Measurements from ENCODE around the gene SMPD1. TPM values are rescaled to one million over a fixed set of nuclear protein-coding genes. Genes with fewer than 3 reads are reported as not detected.

Gene SMPD1
- total RNA-seq, 2 experiments from 2014 or later = 13.1 to 14.1 TPM

DNA sequence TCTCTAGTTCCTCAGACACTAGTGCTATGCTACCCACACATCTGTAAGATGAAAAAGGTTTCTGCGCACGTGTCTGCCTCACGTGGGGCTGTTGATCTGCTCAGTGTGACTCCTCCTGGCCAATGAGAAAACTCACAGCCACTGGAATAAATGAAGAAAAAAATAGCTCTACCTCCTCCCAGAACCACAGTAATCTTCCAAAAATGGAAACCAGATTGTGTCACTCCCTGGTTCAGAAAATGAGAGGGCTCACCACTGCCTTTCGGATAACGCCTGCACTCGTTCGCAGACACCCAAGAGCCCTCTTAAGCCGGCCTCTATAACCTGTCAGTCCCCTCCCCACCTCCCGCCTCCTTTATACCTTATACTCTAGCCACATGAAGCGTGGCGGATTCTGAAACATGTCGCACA, 23.5 kb downstream of the SMPD1 start:
- Mint-ChIP-seq H3K9me3 (ENCODE audit: low read depth) (no peaks in the 10 kb centered on the region), H3K36me3 (ENCODE audit: low read depth) (peaks cover 7% of the 10 kb centered on the region), H3K27ac (no peak overlapping the region), H3K4me3 (no peak overlapping the region), H3K27me3 (no peaks in the 10 kb centered on the region), H3K4me1 (peaks cover 30% of the 10 kb centered on the region)
- ChIA-PET POLR2A (interaction anchor here (0.6 to 2.1 kb wide), 8 partner anchors 9 to 115 kb away, joined by 3 to 30 read pairs (median 6); partner anchors contain the start of genes ARFIP2, SMPD1 and TIMM10B), CTCF (interaction anchor here (0.6 to 3.5 kb wide), 13 partner anchors 10 to 185 kb away, joined by 3 to 21 read pairs (median 3); partner anchors contain the start of genes ARFIP2, HPX and TIMM10B)
- ATAC-seq (peak; percentile 86), DNase-seq (peak; percentile 88)
- intact Hi-C loops (cut with DNase I, micrococcal nuclease) = loop anchor here (1.0 to 10.0 kb wide), 6 partner anchors 11 to 1101 kb away; partner anchors contain the start of genes SMPD1 (in 2 of the 2), FHIP1B (in 1 of the 2), ILK (in 1 of the 2) and MRPL17 (in 1 of the 2)

DNA sequence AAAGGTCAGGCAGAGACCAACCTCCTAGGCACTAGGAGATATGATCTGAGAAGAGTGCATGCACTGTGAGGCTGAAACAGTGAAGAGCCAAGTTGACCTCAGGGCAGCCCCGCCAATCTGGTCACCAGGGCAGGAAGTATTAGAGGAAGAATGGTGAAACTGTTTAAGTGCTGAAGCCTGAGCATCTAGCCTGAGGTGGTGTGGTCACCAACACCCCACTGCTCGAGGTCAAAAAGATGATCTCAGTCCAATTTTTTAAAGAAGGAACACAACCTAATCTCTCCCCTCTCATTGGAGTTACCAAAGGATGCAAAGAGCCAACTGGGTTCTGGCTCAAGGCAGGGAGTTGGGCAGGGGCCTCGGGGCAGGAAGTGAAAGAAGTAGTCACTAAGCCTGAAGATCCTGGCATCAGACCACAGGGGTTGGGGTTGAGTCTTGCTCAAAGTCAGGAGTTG, 24.6 kb downstream of the SMPD1 start:
- H3K27me3 Mint-ChIP-seq = no peaks in the 10 kb centered on the region
- peak; percentile 40 for ATAC-seq
- ChIA-PET CTCF (interaction anchor here (1.2 to 3.5 kb wide), 3 partner anchors 36 to 76 kb away, joined by 3 to 21 read pairs (median 3); no protein-coding TSS in a partner anchor), POLR2A (interaction anchor here (2.1 kb wide), 1 partner anchor 12 kb away, joined by 30 read pairs; no protein-coding TSS in a partner anchor)
- no peak overlapping the region for H3K4me3 Mint-ChIP-seq
- intact Hi-C loops (cut with DNase I, micrococcal nuclease) = loop anchor here (1.0 to 10.0 kb wide), 8 partner anchors 13 to 1100 kb away; partner anchors contain the start of genes ARFIP2 (in 1 of the 2), ILK (in 1 of the 2), MRPL17 (in 1 of the 2) and PPFIBP2 (in 1 of the 2)
- no peaks in the 10 kb centered on the region for H3K9me3 Mint-ChIP-seq (ENCODE audit: low read depth)
- peaks cover 5% of the 10 kb centered on the region for H3K36me3 Mint-ChIP-seq (ENCODE audit: low read depth)
- H3K27ac Mint-ChIP-seq = no peak overlapping the region
- H3K4me1 Mint-ChIP-seq = peaks cover 26% of the 10 kb centered on the region
- DNase-seq = peak; percentile 70

- Mint-ChIP-seq H3K4me1 (peaks cover 26% of the 10 kb centered on the region), H3K4me3 (no peak overlapping the region), H3K9me3 (ENCODE audit: low read depth) (no peaks in the 10 kb centered on the region), H3K36me3 (ENCODE audit: low read depth) (peaks cover under 1% of the 10 kb centered on the region), H3K27me3 (no peaks in the 10 kb centered on the region), H3K27ac (no peak overlapping the region)
- DNase-seq (no peak), ATAC-seq (no peak)
- intact Hi-C loops (cut with DNase I, micrococcal nuclease) = loop anchor here (5.0 to 10.0 kb wide), 6 partner anchors 67 to 1099 kb away; partner anchors contain the start of genes ARFIP2 (in 1 of the 2), ILK (in 1 of the 2), MRPL17 (in 1 of the 2) and PPFIBP2 (in 1 of the 2)
- ChIA-PET CTCF (interaction anchor here (0.6 to 0.9 kb wide), 2 partner anchors 13 to 37 kb away, joined by 4 read pairs; no protein-coding TSS in a partner anchor), POLR2A (no interaction called here)
These were observed 25.5 kb downstream of the SMPD1 start for GRCh38 chr11:6415797-6416196.

- no peaks in the 10 kb centered on the region for H3K9me3 Mint-ChIP-seq (ENCODE audit: low read depth)
- H3K4me1 Mint-ChIP-seq = peaks cover 11% of the 10 kb centered on the region
- ATAC-seq (no peak), DNase-seq (no peak)
- H3K27ac Mint-ChIP-seq = no peak overlapping the region
- no peaks in the 10 kb centered on the region for H3K36me3 Mint-ChIP-seq (ENCODE audit: low read depth)
- H3K4me3 Mint-ChIP-seq = no peak overlapping the region
- POLR2A ChIA-PET = interaction anchor here (1.2 to 2.3 kb wide), 2 partner anchors 16 to 28 kb away, joined by 6 to 12 read pairs; partner anchors contain the start of gene SMPD1
- intact Hi-C loops (cut with DNase I, micrococcal nuclease) = loop anchor here (2.0 to 10.0 kb wide), 7 partner anchors 15 to 1097 kb away; partner anchors contain the start of genes ARFIP2 (in 1 of the 2), ILK (in 1 of the 2), MRPL17 (in 1 of the 2) and PPFIBP2 (in 1 of the 2)
- H3K27me3 Mint-ChIP-seq = peaks cover 3% of the 10 kb centered on the region
- CTCF ChIA-PET = interaction anchor here (0.6 to 2.7 kb wide), 7 partner anchors 8 to 263 kb away, joined by 3 to 10 read pairs (median 4); no protein-coding TSS in a partner anchor
These were observed 27.8 kb downstream of the SMPD1 start for GRCh38 chr11:6417907-6418556.

GRCh38 chr11:6418557-6419008, 28.3 kb downstream of the SMPD1 start:
- Mint-ChIP-seq H3K4me3 (no peak overlapping the region), H3K27ac (no peak overlapping the region), H3K36me3 (ENCODE audit: low read depth) (no peaks in the 10 kb centered on the region), H3K27me3 (peaks cover 5% of the 10 kb centered on the region), H3K4me1 (peaks cover 7% of the 10 kb centered on the region), H3K9me3 (ENCODE audit: low read depth) (no peaks in the 10 kb centered on the region)
- ATAC-seq (no peak), DNase-seq (peak; percentile 41)
- ChIA-PET CTCF (interaction anchor here (0.5 to 2.7 kb wide), 6 partner anchors 16 to 1114 kb away, joined by 3 to 13 read pairs (median 6); no protein-coding TSS in a partner anchor), POLR2A (interaction anchor here (1.2 to 2.3 kb wide), 3 partner anchors 16 to 40 kb away, joined by 5 to 12 read pairs (median 6); partner anchors contain the start of gene SMPD1)
- intact Hi-C loops (cut with DNase I, micrococcal nuclease) = loop anchor here (1.0 to 10.0 kb wide), 13 partner anchors 16 to 1096 kb away; partner anchors contain the start of genes ARFIP2 (in 2 of the 2), FHIP1B (in 2 of the 2), SMPD1 (in 2 of the 2) and TIMM10B (in 2 of the 2)

- ChIA-PET POLR2A (interaction anchor here (1.2 to 2.3 kb wide), 3 partner anchors 17 to 40 kb away, joined by 5 to 12 read pairs (median 6); partner anchors contain the start of gene SMPD1), CTCF (interaction anchor here (0.5 to 4.2 kb wide), 11 partner anchors 16 to 1114 kb away, joined by 3 to 13 read pairs (median 3); no protein-coding TSS in a partner anchor)
- intact Hi-C loops (cut with DNase I, micrococcal nuclease) = loop anchor here (1.0 to 10.0 kb wide), 13 partner anchors 16 to 1096 kb away; partner anchors contain the start of genes ARFIP2 (in 2 of the 2), FHIP1B (in 2 of the 2), SMPD1 (in 2 of the 2) and TIMM10B (in 2 of the 2)
- Mint-ChIP-seq H3K36me3 (ENCODE audit: low read depth) (no peaks in the 10 kb centered on the region), H3K4me3 (peak within 1 kb of the TSS; percentile 72), H3K27ac (peak within 1 kb of the TSS; percentile 73), H3K9me3 (ENCODE audit: low read depth) (no peaks in the 10 kb centered on the region), H3K4me1 (peaks cover 7% of the 10 kb centered on the region), H3K27me3 (peaks cover 6% of the 10 kb centered on the region)
- DNase-seq = peak; percentile 86
- peak; percentile 54 for ATAC-seq
These were observed 28.8 kb downstream of the SMPD1 start, which contains the start of gene APBB1 for GRCh38 chr11:6419009-6419631. Gene APBB1, minus strand, starts transcription at chr11:6419094. Its CDS starts 7,747 bp downstream, at chr11:6411347.

DNA sequence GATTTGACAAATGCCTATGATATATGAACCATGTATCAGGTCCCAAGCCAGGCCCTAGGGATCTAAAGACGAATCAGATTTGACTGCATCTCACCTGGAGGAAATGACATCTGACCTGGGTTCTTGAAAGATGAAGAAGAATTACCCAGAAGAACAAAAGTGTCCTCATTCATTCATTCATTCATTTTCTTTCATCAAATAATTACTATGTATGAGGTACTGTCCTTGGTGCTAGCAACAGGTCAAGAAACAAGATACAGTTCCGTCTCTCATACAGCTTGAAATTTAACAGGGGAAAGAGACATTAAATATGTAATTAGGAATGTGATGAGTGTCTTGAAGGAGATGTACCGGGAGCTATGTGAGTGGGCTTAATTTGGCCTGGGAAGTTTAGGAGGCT, 30.4 kb downstream of the SMPD1 start:
- Mint-ChIP-seq H3K27me3 (peaks cover 6% of the 10 kb centered on the region), H3K4me1 (peaks cover 7% of the 10 kb centered on the region), H3K27ac (no peak overlapping the region), H3K4me3 (no peak overlapping the region), H3K36me3 (ENCODE audit: low read depth) (no peaks in the 10 kb centered on the region), H3K9me3 (ENCODE audit: low read depth) (no peaks in the 10 kb centered on the region)
- CTCF ChIA-PET = interaction anchor here (0.6 to 4.2 kb wide), 4 partner anchors 23 to 46 kb away, joined by 3 to 13 read pairs (median 7); no protein-coding TSS in a partner anchor
- DNase-seq = no peak
- intact Hi-C loops (cut with DNase I, micrococcal nuclease) = no loop called here
- POLR2A ChIA-PET = no interaction called here
- ATAC-seq = no peak

GRCh38 chr11:6427516-6427915, 37.2 kb downstream of the SMPD1 start:
- H3K27ac Mint-ChIP-seq = no peak overlapping the region
- peaks cover 6% of the 10 kb centered on the region for H3K27me3 Mint-ChIP-seq
- peaks cover 2% of the 10 kb centered on the region for H3K4me1 Mint-ChIP-seq
- ChIA-PET POLR2A (no interaction called here), CTCF (interaction anchor here (0.6 to 2.9 kb wide), 7 partner anchors 14 to 153 kb away, joined by 3 to 20 read pairs (median 3); partner anchors contain the start of gene HPX)
- H3K9me3 Mint-ChIP-seq (ENCODE audit: low read depth) = no peaks in the 10 kb centered on the region
- intact Hi-C loops (cut with DNase I, micrococcal nuclease) = no loop called here
- H3K36me3 Mint-ChIP-seq (ENCODE audit: low read depth) = no peaks in the 10 kb centered on the region
- no peak for ATAC-seq
- no peak overlapping the region for H3K4me3 Mint-ChIP-seq
- no peak for DNase-seq

DNA sequence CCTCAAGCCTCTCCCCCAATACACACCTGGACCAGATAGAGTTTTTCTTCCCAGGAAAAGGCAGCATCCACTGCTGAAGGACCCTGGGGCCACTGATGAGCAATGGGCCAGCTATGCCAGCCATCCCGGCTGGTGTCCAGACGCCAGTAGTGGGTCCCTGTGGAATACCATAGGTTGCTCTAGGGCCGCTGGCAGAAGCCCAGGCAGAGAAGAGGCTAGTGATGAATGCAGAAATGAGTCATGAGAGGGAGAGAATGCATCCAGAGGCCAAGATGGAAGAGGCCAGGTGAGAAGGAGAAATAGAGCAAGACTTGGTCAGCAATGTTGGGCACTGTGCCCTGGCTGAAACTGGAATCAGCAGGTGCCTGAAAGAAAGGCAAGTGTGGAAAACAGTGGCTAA, 41.6 kb downstream of the SMPD1 start:
- H3K27me3 Mint-ChIP-seq = no peaks in the 10 kb centered on the region
- no peak for DNase-seq
- intact Hi-C loops (cut with DNase I, micrococcal nuclease) = no loop called here
- ChIA-PET POLR2A (no interaction called here), CTCF (interaction anchor here (2.2 kb wide), 1 partner anchor 53 kb away, joined by 18 read pairs; no protein-coding TSS in a partner anchor)
- H3K9me3 Mint-ChIP-seq (ENCODE audit: low read depth) = no peaks in the 10 kb centered on the region
- no peak for ATAC-seq
- H3K4me3 Mint-ChIP-seq = no peak overlapping the region
- H3K4me1 Mint-ChIP-seq = peaks cover 5% of the 10 kb centered on the region
- no peak overlapping the region for H3K27ac Mint-ChIP-seq
- no peaks in the 10 kb centered on the region for H3K36me3 Mint-ChIP-seq (ENCODE audit: low read depth)

DNA sequence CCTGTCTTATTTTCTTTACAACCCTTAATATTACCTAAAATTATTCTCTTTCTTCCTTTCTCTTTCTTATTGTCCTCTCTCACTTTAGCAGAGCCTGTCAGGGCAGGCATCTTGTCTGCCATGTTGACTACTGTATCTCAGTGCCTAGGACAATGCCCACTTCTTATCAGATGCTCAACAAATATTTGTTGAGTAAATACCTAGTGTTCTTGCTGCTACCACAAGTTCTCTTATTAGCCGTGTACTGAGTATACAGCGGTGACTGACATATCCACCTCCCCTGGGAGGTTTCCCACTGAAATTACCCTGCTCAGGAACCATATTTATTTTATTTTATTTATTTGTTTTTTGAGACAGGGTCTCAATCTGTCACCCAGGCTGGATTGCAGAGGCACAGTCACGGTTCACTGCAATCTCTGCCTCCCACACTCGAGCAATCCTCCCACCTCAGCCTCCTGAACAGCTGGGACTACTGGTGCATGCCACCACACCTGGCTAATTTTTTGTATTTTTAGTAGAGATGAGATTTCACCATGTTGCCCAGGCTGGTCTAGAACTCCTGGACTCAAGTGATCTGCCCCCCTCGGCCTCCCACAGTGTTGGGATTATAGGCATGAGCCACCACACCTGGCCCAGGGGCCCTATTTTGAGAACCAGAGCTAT, 43.9 kb downstream of the SMPD1 start:
- ChIA-PET CTCF (interaction anchor here (0.6 to 3.6 kb wide), 6 partner anchors 10 to 442 kb away, joined by 3 to 10 read pairs (median 4); no protein-coding TSS in a partner anchor), POLR2A (no interaction called here)
- DNase-seq = no peak
- ATAC-seq = no peak
- Mint-ChIP-seq H3K9me3 (ENCODE audit: low read depth) (no peaks in the 10 kb centered on the region), H3K4me1 (peaks cover 5% of the 10 kb centered on the region), H3K27me3 (no peaks in the 10 kb centered on the region), H3K4me3 (no peak overlapping the region), H3K27ac (no peak overlapping the region), H3K36me3 (ENCODE audit: low read depth) (no peaks in the 10 kb centered on the region)
- intact Hi-C loops (cut with DNase I, micrococcal nuclease) = no loop called here
